Measurements from ENCODE around the gene SLC9A9. TPM values are rescaled to one million over a fixed set of nuclear protein-coding genes. Genes with fewer than 3 reads are reported as not detected.

SLC9A9 gene
- total and polyA plus RNA-seq, 10 of the 15 experiments (the other 5 are each of a cell fraction or from before 2014, with no cell fraction given), result 3.5 to 14.2 (median 9.3) TPM

- ChIA-PET POLR2A (no interaction called here), CTCF (no interaction called here), SMC1A (ENCODE audit: uncharacterized antibody, unreplicated experiment) (interaction anchor here (1.8 kb wide), 1 partner anchor 26 kb away, joined by 4 read pairs; no protein-coding TSS in a partner anchor), RAD21 (ENCODE audit: unreplicated experiment) (no interaction called here)
- TF ChIP-seq WRNIP1 (IDR thresholded peaks at IDR 0.05; ENCODE audit: borderline replicate concordance, low read depth, low read length), result no peak
- no peak for TF ChIP-seq IRF3 (IDR thresholded peaks at IDR 0.05)
- no peak for TF ChIP-seq CHD4 (IDR thresholded peaks at IDR 0.05)
- TF ChIP-seq PML (IDR thresholded peaks at IDR 0.05; ENCODE audit: low read length), result no peak
- TF ChIP-seq STAT3 (IDR thresholded peaks at IDR 0.05; ENCODE audit: low read depth, low read length), result no peak
- no peak for TF ChIP-seq MYC (IDR thresholded peaks at IDR 0.05; ENCODE audit: insufficient read depth, insufficient read length, insufficient replicate concordance, low read length, severe bottlenecking)
- no peak for TF ChIP-seq ZNF274 (IDR thresholded peaks at IDR 0.05; ENCODE audit: insufficient read depth, insufficient read length)
- in situ Hi-C loops (cut with MboI) (no loop called here), intact Hi-C loops (cut with micrococcal nuclease; ENCODE audit: unreplicated experiment) (no loop called here)
- ATAC-seq (no peak), DNase-seq (ENCODE audit: low read depth, low spot score) (no peak), FAIRE-seq (no peak)
- H3K9me3 ChIP-seq (replicated peaks; ENCODE audit: control insufficient read depth, insufficient read depth, low read length), result no peaks in the 10 kb centered on the region
- H2AFZ ChIP-seq (ENCODE audit: control insufficient read depth, low read depth, low read length), result no peak overlapping the region
- no peaks in the 10 kb centered on the region for H3K27me3 ChIP-seq (replicated peaks in 1 of 2; ENCODE audit: control insufficient read depth in 2 of 2, insufficient read depth in 2 of 2, low read length in 1 of 2)
- no peaks in the 10 kb centered on the region for H3K4me1 ChIP-seq (ENCODE audit: control insufficient read depth, insufficient read depth, low read length)
- no peak overlapping the region for H3K4me3 ChIP-seq
- 53% methylated on average over 1 of the region's 1 CpG for WGBS (ENCODE audit: insufficient coverage, insufficient replicate concordance, low lambda C conversion rate, missing lambda C conversion rate)
- no peaks in the 10 kb centered on the region for H3K36me3 ChIP-seq (ENCODE audit: control insufficient read depth in 2 of 2, insufficient read depth in 2 of 2, low read length in 1 of 2)
- no peak overlapping the region for H3K9ac ChIP-seq (ENCODE audit: control insufficient read depth, insufficient read depth, low read length)
- BruUV-seq (replicated peaks), result no TSS peak
- H4K20me1 ChIP-seq (ENCODE audit: control insufficient read depth, insufficient read depth), result no peaks in the 10 kb centered on the region
- no peaks in the 10 kb centered on the region for H3K79me2 ChIP-seq (ENCODE audit: control insufficient read depth, insufficient read depth, low read length)
- H3K4me2 ChIP-seq (ENCODE audit: control insufficient read depth, insufficient read depth), result no peak overlapping the region
- no peak overlapping the region for H3K27ac ChIP-seq (ENCODE audit: control insufficient read depth, insufficient read depth)
Measured at GRCh38 chr3:143707848-143708247, 140.4 kb downstream of the SLC9A9 start.

- Histone ChIP-seq H3K4me2 (ENCODE audit: control insufficient read depth, insufficient read depth) (no peak overlapping the region), H3K4me3 (no peak overlapping the region), H3K9me3 (replicated peaks; ENCODE audit: control insufficient read depth, insufficient read depth, low read length) (no peaks in the 10 kb centered on the region), H2AFZ (ENCODE audit: control insufficient read depth, low read depth, low read length) (no peak overlapping the region), H3K79me2 (ENCODE audit: control insufficient read depth, insufficient read depth, low read length) (no peaks in the 10 kb centered on the region), H4K20me1 (ENCODE audit: control insufficient read depth, insufficient read depth) (no peaks in the 10 kb centered on the region), H3K4me1 (ENCODE audit: control insufficient read depth, insufficient read depth, low read length) (no peaks in the 10 kb centered on the region), H3K27me3 (replicated peaks in 1 of 2; ENCODE audit: control insufficient read depth in 2 of 2, insufficient read depth in 2 of 2, low read length in 1 of 2) (no peaks in the 10 kb centered on the region), H3K36me3 (ENCODE audit: control insufficient read depth in 2 of 2, insufficient read depth in 2 of 2, low read length in 1 of 2) (no peaks in the 10 kb centered on the region), H3K27ac (ENCODE audit: control insufficient read depth, insufficient read depth) (no peak overlapping the region), H3K9ac (ENCODE audit: control insufficient read depth, insufficient read depth, low read length) (no peak overlapping the region)
- no peak for FAIRE-seq
- POLR2A ChIA-PET, result no interaction called here
- WGBS (ENCODE audit: insufficient coverage, insufficient replicate concordance, low lambda C conversion rate, missing lambda C conversion rate), result 79% methylated on average over 1 of the region's 1 CpG
- RAD21 ChIA-PET (ENCODE audit: unreplicated experiment), result no interaction called here
- DNase-seq (ENCODE audit: low read depth, low spot score), result no peak
- in situ Hi-C loops (cut with MboI) (no loop called here), intact Hi-C loops (cut with micrococcal nuclease; ENCODE audit: unreplicated experiment) (no loop called here)
- BruUV-seq (replicated peaks), result no TSS peak
- SMC1A ChIA-PET (ENCODE audit: uncharacterized antibody, unreplicated experiment), result no interaction called here
- CTCF ChIA-PET, result no interaction called here
- ATAC-seq, result no peak
- peak; percentile 45; the same call in 1 of the 2 replicates for TF ChIP-seq JUNB (IDR thresholded peaks at IDR 0.05)
- no peak for TF ChIP-seq KAT2A (conservative IDR thresholded peaks at IDR 0.05; ENCODE audit: control insufficient read depth, low read depth, low read length)
Measured at GRCh38 chr3:143700431-143700975, 147.8 kb downstream of the SLC9A9 start.
